GM18507 (cell line): ENCODE results near the gene RAD18.
A peak's percentile ranks its signal among the peaks of the same experiment; 100 is the strongest.

Experiments
- DNase-seq: peaks from one replicate; pipeline ENCODE4 v3.0.0; 2011; ENCODE audit warnings: low read depth; ENCODE audit not compliant: insufficient read length; ENCODE audit errors: extremely low spot score
- FAIRE-seq: peaks from 2 replicates; lab custom pipeline; 2011; peaks lifted over from hg19 to GRCh38; lab: Jason Lieb, UNC

The RAD18 gene

GRCh38 chr3:8968375-8968882 is 5.2 kb upstream of the RAD18 start:
- DNase-seq, result no peak
- FAIRE-seq, result no peak

DNA sequence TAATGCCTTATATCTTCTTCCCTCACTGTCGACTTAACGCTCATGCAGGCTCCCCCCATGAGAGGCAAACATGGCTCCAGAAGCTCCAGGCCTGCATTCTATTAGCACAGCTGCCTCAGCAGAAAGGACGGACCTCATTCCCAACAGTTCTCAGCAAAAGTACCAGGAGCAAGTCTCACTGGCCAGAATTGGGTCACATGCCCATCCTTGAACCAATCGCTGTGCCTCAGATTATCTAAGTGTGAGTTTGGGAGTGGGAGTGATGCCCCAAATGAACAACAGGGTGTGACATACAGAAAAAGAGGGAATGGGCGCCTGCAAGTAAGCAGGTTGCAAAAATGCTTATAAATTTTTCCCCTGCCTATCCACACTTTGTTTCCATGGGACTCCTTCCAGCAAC is 4.3 kb upstream of the RAD18 start:
- DNase-seq (no peak), FAIRE-seq (no peak)

DNA sequence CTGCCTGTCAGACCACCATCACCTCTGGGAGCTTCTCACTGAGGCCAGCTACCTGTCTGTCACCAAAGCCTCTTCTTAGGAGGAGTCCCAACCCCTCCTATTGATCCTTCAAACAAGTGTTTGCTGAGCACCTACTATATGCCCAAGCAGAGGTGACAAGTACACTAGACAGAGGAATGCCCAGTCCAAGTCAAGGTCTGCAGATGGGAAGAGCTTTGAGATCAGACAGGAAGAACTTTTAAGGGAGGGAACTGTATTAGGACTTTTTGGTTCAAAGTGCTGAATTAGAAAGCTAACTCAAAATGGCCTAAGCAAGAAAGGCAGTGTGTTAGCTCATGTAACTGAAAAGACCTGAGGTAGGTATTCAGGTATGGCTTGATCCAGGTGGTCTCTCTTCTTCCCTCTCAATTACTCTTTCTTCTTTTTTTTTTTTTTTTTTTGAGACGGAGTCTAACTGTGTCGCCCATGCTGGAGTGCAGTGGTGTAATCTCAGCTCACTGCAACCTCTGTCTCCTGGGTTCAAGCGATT is 3.6 kb upstream of the RAD18 start:
- DNase-seq (no peak), FAIRE-seq (no peak)

DNA sequence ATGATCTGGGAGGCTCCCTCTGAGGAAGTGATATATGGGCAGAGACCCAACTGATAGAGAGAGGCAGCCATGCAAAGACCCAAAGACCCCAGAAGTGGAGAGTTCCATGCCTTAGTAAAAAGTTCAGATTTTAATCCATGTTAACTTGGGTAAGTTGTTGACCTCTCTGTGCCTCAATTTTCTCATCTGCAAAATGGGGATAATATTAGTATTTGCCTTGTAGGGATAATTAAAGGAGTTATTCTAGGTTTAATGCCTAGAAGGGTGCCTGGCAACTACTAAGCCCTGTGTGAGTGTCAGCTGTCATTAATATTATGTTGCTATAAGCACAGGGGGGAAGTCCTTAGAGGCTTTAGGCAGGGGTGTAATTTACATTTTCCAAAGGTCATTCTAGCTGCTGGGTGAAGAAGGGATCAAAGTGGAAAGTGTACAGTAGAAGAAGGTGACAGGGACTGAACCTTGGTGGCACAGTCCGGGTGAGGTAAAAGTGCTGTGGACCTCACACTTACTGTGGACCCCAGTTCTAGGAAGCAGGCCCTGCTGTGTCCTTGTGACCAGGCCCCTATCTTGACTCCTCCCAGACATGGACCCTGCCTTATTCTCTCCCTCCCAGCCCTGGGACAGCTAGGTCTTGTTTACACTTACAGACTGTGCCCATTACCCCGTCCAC is 3.0 kb upstream of the RAD18 start:
- DNase-seq (no peak), FAIRE-seq (no peak)

DNA sequence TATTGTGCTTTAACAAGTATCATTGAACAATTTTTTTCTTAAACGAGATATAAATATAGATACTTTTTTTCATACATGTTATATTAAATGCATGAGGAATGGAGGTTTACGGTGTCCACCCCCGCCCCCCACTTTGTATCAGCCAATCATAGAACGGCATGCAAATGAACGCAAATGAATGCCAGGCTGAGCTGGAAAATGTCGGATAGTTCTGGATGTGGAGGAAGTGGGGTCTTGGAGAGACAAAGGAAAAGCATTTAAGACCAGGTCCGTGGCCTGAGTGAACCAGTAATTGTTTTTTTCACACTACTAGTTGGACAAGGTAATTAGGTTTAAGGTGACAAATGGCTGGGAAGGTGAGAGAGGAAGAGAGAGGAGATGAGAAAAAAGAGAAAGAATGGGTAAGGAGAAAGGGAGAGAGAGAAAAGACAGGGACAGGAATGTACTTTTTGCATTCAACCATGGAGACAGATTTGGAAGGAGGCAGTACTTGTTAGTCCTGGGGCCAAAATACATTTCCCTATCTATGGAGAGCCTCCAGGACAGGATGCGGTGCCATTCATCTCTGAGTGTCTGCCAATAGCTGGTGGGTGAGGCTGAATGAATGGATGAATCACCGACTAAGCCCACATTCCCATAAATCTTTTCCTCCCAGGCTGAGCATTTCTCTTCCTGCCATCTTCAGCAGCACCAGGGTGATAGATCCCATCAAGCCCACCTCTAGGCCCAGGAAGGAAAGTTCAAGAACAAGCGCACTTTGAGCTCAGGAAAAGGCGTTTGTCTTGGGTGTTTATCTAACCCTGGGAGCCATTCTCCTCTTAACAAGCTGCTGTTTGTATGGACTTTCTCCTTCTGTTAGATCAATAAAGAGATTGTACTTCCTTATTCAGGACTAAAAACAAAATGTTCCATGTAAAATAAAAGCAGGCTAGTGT is 1.4 kb upstream of the RAD18 start:
- FAIRE-seq (no peak), DNase-seq (no peak)

GRCh38 chr3:8962226-8962861 is 928 bp downstream of the RAD18 start:
- FAIRE-seq (no peak), DNase-seq (no peak)

DNA sequence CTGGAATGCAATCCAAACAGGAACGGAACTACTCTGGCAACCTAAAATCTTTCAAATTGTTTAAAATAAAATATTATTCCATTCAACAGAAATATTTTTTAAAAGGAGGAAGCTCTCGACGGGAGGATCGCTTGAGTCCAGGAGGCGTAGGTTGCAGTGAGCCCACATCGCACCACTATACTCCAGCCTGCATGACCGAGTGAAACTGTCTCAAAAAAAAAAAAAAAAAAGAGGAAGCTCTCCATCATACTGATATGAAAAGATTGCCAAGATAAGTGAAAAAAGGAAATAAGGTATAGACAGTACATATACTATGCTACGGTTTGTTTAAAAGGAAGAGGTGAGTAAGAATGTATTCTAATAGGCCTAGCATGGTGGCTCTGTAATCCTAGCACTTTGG is 3.6 kb downstream of the RAD18 start:
- DNase-seq, result no peak
- FAIRE-seq, result no peak

DNA sequence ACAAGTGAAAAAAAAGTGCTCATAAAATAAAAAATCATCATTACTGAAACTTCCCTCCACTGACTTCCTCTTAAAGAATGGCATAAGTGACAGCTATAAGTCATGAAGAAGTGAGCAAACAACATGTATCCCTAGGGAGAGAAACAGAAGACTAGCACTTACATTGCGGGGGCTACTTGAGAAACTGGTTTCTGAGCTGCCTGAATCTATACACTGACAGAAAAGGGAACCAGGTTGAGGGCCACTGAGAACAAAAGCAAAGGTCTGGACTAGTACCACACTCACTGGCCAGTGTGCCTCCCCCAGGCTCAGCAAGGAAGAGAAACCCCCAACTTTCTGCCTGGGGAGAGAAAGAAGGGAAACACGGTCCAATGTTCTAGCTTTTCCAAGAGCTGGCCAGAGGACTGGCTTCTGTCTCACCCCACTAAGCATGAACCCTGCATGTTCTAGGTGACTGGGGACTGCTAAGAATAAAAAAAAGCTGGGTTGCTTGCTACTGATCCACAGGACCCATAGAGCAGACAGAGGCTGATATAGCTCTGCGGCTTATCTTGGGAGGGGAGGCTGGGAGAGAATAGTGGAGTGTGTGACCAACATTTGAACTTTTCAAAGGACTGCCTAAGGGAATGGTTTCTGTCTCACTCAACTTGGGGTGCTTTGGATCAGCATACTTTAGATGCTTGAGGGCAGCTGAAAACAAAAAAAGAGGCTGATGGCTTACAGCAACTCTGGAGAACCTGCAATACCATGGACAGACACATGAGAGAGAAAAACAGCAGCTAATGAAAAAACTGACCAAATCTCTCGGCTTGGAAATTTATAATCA is 8.1 kb downstream of the RAD18 start:
- peak; percentile 81 for FAIRE-seq
- no peak for DNase-seq

- DNase-seq, result no peak
- FAIRE-seq, result no peak
These were observed 10.0 kb downstream of the RAD18 start for GRCh38 chr3:8953313-8953712.

DNA sequence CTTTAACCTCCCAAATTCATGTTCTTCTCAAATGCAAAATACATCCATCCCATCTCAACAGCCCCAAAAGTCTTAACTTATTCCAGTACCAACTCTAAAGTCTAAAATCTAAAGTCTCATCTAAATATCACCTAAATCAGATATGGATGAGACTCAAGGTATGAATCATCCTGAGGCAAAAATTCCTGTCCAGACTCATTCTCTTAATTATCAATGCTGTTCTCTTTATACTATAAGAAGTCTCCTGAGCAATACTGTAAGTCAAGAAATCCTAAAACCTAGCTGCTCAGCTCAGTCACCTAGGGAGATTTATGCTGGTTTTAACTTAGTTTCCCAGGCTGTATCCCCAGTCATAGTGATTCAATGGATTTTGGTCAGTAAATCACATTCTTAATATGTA is 11.1 kb downstream of the RAD18 start:
- no peak for FAIRE-seq
- no peak for DNase-seq

DNA sequence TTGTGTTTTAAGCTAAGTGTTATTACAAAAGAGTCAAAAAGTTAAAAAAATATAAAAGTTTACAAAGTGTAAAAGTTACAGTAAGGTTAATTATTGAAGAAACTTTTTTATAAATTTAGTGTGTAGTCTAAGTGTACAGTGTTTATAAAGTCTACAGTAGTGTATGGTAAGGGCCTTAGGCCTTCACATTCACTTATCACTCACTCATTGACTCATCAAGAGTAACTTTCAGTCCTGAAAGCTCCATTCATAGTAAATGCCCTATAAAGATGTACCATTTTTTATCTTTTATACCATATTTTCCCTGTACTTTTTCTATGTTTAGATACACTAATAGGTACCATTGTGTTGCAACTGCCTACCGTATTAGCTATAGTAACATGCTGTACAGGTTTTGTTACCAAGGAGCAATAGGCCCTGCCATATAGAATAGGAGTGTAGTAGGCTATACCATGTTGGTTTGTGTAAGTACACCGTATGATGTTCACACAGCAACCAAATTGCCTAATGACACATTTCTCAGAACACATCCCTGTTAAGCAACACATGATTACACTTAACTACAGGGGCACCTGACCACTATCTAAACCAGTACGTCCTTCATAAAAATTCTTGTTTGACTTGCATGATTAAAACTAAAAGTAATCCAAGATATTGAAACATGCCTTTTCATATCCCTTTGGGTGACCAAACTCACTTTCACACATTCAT is 17.2 kb downstream of the RAD18 start:
- FAIRE-seq (no peak), DNase-seq (no peak)

DNA sequence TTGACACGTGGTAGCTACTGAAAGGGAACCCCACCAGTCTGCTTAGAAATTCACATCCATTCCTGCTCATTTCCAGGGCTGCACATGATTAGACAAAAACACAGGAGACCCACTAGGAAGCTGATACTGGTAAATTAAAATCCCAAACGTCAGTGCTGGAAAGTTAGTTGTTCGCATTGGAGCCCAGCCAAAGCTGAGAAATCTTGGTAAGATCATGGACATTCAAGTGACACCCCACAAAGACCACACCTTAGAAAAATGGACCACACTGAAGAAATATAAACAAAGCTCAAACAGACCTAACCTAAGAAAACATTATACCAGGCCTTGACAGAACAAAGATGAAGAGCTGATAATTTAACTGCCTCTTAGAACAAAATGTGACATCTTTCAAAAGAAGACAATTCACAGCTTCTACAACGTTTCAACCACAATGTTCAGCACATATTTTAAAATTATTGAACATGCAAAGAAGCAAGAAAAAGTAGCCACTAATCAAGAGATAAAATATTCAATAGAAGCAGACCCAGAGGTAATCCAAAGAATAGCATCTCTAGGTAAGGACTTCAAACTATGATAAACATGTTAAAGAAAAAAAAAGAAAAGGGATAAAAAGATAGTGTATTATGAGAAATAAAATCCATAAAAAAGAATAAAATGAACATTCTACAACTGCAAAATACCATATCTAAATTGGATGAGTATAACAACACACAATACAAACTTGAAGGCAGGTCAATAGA is 20.4 kb downstream of the RAD18 start:
- DNase-seq, result no peak
- FAIRE-seq, result no peak

GRCh38 chr3:8942115-8942514 is 21.2 kb downstream of the RAD18 start:
- FAIRE-seq, result no peak
- DNase-seq, result no peak

DNA sequence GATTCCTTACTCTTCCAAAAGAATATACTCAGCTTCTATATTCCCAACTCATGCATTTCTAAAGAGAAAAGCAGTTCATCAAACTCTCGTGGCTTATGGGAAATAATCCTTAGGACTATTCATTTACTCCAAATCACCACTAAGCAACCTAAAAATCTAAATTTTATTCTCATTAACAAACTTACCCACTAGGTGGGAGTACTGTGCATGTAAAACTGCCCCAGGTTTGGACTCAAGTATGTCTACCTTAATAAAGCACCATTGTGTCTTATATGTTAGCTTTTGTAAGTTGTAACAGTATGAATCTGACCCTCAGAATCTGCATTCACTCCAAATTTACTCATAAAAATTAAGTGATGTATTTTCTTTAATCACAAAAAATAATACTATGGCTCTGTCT is 25.3 kb downstream of the RAD18 start:
- FAIRE-seq, result no peak
- no peak for DNase-seq

DNA sequence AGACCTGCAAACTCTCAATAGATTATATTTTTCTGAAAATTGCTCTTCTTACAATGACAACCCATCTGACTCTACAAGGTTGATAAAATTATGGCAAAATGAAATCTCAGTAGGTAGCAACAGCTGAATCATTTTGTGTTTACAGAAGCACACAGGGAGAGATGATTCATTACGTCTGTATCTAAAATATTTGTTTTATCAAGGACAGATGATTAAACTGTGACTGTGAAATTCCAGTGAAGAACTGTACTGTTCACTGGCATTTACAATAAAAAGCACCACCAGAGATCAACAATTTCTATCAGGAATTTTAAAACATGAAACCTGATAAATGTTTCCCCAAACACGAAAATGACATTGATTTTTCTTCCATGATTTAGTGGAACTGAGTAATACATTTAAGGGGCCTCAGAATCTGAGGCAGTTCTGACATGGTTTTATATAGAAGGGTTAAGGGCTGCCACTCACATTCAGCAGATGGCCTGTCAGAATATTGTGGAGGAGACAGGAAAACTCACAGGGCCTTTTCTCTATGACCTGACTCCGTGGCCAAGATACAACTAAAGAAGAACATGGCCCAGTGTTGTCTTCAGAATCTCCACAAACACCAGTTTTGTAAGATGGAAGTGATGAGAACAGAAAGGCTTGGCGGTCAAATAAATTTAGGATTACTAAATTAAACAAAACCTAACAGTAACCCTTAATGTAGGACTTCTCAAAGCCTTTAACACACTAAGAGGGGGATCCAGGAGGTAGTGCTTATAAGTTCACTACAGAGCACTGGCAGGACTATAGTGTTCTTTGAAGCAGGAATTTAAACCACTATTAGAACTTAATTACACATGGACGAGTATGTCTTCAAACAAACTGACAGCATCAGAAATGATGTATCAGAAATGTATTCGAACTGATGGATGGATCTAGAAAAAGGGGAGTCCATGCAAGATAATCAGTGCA is 25.9 kb downstream of the RAD18 start:
- FAIRE-seq (no peak), DNase-seq (no peak)

- DNase-seq (no peak), FAIRE-seq (no peak)
These were observed 30.8 kb downstream of the RAD18 start for GRCh38 chr3:8932507-8932906.

- DNase-seq, result no peak
- no peak for FAIRE-seq
These were observed 31.9 kb downstream of the RAD18 start for GRCh38 chr3:8931342-8931741.
